Measurements from ENCODE around the gene COPZ2.
A peak's percentile ranks its signal among the peaks of the same experiment; 100 is the strongest.
"Not testable (repeated sequence)": the region's sequence is repeated elsewhere in the genome, so short reads cannot be mapped to it uniquely, and the experiment has no call there.

COPZ2 gene

GRCh38 chr17:48028736-48029135 is 8.9 kb downstream of the COPZ2 start:
- no peak for DNase-seq (ENCODE audit: low spot score)

- DNase-seq (ENCODE audit: low spot score): no peak
These were observed 10.1 kb downstream of the COPZ2 start for GRCh38 chr17:48027322-48027981.

- DNase-seq (ENCODE audit: low spot score): peak; percentile 80
These were observed 10.9 kb downstream of the COPZ2 start for GRCh38 chr17:48026502-48027321.

GRCh38 chr17:48025904-48026501 is 11.6 kb downstream of the COPZ2 start:
- DNase-seq (ENCODE audit: low spot score): peak; percentile 17

GRCh38 chr17:48025040-48025903 is 12.3 kb downstream of the COPZ2 start:
- DNase-seq (ENCODE audit: low spot score): peak; percentile 98

- peak; percentile 74 for DNase-seq (ENCODE audit: low spot score)
These were observed 13.2 kb downstream of the COPZ2 start for GRCh38 chr17:48024149-48025039.

- peak; percentile 63 for DNase-seq (ENCODE audit: low spot score)
These were observed 14.0 kb downstream of the COPZ2 start for GRCh38 chr17:48023400-48024148.

GRCh38 chr17:48022901-48023300 is 14.7 kb downstream of the COPZ2 start:
- no peak for DNase-seq (ENCODE audit: low spot score)

- no peak for DNase-seq (ENCODE audit: low spot score)
These were observed 15.7 kb downstream of the COPZ2 start for GRCh38 chr17:48021934-48022333.

GRCh38 chr17:48017817-48018158 is 19.8 kb downstream of the COPZ2 start:
- not testable (repeated sequence) for DNase-seq (ENCODE audit: low spot score)

GRCh38 chr17:48016112-48016511 is 21.5 kb downstream of the COPZ2 start:
- no peak for DNase-seq (ENCODE audit: low spot score)

GRCh38 chr17:48014595-48015111 is 22.9 kb downstream of the COPZ2 start:
- no peak for DNase-seq (ENCODE audit: low spot score)

GRCh38 chr17:48013876-48014594 is 23.6 kb downstream of the COPZ2 start:
- DNase-seq (ENCODE audit: low spot score): no peak

GRCh38 chr17:48012654-48013053 is 24.9 kb downstream of the COPZ2 start:
- DNase-seq (ENCODE audit: low spot score): no peak

GRCh38 chr17:48012151-48012520 is 25.5 kb downstream of the COPZ2 start:
- no peak for DNase-seq (ENCODE audit: low spot score)

GRCh38 chr17:48011405-48012150 is 26.0 kb downstream of the COPZ2 start:
- DNase-seq (ENCODE audit: low spot score): peak; percentile 31

GRCh38 chr17:48010193-48010592 is 27.4 kb downstream of the COPZ2 start:
- DNase-seq (ENCODE audit: low spot score): no peak

GRCh38 chr17:48006936-48007709 is 30.5 kb downstream of the COPZ2 start:
- DNase-seq (ENCODE audit: low spot score): no peak

Measured in hematopoietic multipotent progenitor cell treated with erythropoietin and hydrocortisone succinate and interleukin-3 and kit ligand, for 17 days (in vitro differentiated cells).